HL-60 (cell line): ENCODE data around the gene ITPK1.

Source experiments
- POLR2AphosphoS5 ChIP-seq: IDR thresholded peaks from 2 replicates; pipeline ENCODE4 v1.6.1; 2012; ENCODE audit warnings: low read depth
- SPI1 ChIP-seq: IDR thresholded peaks from 2 replicates; pipeline ENCODE4 v1.6.1; 2012; ENCODE audit warnings: low read depth, mild to moderate bottlenecking, borderline replicate concordance
- TF ChIP-seq, protein P1 (sequence below): IDR thresholded peaks from one replicate; pipeline ENCODE4 v1.5.1; 2011; ENCODE audit warnings: low read length, control low read depth, inconsistent platforms; ENCODE audit not compliant: insufficient read depth
- TF ChIP-seq, protein P2 (sequence below): IDR thresholded peaks from 2 replicates; pipeline ENCODE4 v1.6.1; 2012; ENCODE audit warnings: low read depth; ENCODE audit not compliant: insufficient replicate concordance

GRCh38 chr14:93083917-93084316 lies 31.8 kb downstream of the ITPK1 start:
- TF ChIP-seq, protein P1, sequence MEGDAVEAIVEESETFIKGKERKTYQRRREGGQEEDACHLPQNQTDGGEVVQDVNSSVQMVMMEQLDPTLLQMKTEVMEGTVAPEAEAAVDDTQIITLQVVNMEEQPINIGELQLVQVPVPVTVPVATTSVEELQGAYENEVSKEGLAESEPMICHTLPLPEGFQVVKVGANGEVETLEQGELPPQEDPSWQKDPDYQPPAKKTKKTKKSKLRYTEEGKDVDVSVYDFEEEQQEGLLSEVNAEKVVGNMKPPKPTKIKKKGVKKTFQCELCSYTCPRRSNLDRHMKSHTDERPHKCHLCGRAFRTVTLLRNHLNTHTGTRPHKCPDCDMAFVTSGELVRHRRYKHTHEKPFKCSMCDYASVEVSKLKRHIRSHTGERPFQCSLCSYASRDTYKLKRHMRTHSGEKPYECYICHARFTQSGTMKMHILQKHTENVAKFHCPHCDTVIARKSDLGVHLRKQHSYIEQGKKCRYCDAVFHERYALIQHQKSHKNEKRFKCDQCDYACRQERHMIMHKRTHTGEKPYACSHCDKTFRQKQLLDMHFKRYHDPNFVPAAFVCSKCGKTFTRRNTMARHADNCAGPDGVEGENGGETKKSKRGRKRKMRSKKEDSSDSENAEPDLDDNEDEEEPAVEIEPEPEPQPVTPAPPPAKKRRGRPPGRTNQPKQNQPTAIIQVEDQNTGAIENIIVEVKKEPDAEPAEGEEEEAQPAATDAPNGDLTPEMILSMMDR = no peak
- TF ChIP-seq POLR2AphosphoS5 (no peak), SPI1 (no peak)
- TF ChIP-seq, protein P2, sequence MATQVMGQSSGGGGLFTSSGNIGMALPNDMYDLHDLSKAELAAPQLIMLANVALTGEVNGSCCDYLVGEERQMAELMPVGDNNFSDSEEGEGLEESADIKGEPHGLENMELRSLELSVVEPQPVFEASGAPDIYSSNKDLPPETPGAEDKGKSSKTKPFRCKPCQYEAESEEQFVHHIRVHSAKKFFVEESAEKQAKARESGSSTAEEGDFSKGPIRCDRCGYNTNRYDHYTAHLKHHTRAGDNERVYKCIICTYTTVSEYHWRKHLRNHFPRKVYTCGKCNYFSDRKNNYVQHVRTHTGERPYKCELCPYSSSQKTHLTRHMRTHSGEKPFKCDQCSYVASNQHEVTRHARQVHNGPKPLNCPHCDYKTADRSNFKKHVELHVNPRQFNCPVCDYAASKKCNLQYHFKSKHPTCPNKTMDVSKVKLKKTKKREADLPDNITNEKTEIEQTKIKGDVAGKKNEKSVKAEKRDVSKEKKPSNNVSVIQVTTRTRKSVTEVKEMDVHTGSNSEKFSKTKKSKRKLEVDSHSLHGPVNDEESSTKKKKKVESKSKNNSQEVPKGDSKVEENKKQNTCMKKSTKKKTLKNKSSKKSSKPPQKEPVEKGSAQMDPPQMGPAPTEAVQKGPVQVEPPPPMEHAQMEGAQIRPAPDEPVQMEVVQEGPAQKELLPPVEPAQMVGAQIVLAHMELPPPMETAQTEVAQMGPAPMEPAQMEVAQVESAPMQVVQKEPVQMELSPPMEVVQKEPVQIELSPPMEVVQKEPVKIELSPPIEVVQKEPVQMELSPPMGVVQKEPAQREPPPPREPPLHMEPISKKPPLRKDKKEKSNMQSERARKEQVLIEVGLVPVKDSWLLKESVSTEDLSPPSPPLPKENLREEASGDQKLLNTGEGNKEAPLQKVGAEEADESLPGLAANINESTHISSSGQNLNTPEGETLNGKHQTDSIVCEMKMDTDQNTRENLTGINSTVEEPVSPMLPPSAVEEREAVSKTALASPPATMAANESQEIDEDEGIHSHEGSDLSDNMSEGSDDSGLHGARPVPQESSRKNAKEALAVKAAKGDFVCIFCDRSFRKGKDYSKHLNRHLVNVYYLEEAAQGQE = no peak
